Keratinocyte (primary cell): ENCODE data around the gene ARL4D. TPM values are rescaled to one million over a fixed set of nuclear protein-coding genes. Genes with fewer than 3 reads are reported as not detected.

Experiments
- DNase-seq: peaks from one replicate; pipeline ENCODE4 v3.0.0-alpha.2; 2011; ENCODE audit warnings: low read depth, missing footprints, low spot score
- FAIRE-seq: peaks from 2 replicates; lab custom pipeline; 2011; peaks lifted over from hg19 to GRCh38; lab: Jason Lieb, UNC
- H2AFZ ChIP-seq: 2 replicates; pipeline ENCODE4 v1.6.0; 2012; ENCODE audit warnings: low read length, control low read depth, inconsistent platforms; ENCODE audit not compliant: control insufficient read depth
- H3K27ac ChIP-seq: 2 replicates; pipeline ENCODE4 v1.5.1; 2011; ENCODE audit warnings: low read length; ENCODE audit not compliant: control insufficient read depth, insufficient read depth
- H3K27me3 ChIP-seq: 3 replicates; pipeline ENCODE4 v1.6.0; 2011; ENCODE audit warnings: low read length; ENCODE audit not compliant: control insufficient read depth, insufficient read depth; ENCODE audit errors: extremely low read depth
- H3K36me3 ChIP-seq, 2 experiments: 2 replicates in 1 of 2; 3 replicates in 1 of 2; pipeline ENCODE4 v1.5.1; 2011; ENCODE audit warnings: low read length in 2 of 2, mild to moderate bottlenecking in 1 of 2; ENCODE audit not compliant: control insufficient read depth in 2 of 2, insufficient read depth in 2 of 2; ENCODE audit errors: extremely low read depth in 1 of 2
- H3K4me1 ChIP-seq: 3 replicates; pipeline ENCODE4 v1.5.1; 2011; ENCODE audit warnings: low read length; ENCODE audit not compliant: control insufficient read depth, insufficient read depth; ENCODE audit errors: extremely low read depth
- H3K4me2 ChIP-seq: 3 replicates; pipeline ENCODE4 v1.6.0; 2011; ENCODE audit warnings: low read depth, low read length; ENCODE audit not compliant: control insufficient read depth, insufficient read depth; ENCODE audit errors: extremely low read depth
- H3K4me3 ChIP-seq, 3 experiments: fragments of 200-600 bp in 1 of 3; sonication (generic) in 1 of 3; 2 replicates in 2 of 3; 3 replicates in 1 of 3; pipeline ENCODE4 v1.5.1; 2011 to 2016; ENCODE audit warnings: low read length in 3 of 3, mild to moderate bottlenecking in 3 of 3, control low read depth in 2 of 3, inconsistent platforms in 1 of 3, low read depth in 1 of 3, mixed read lengths in 1 of 3, mixed run types in 1 of 3, moderate library complexity in 1 of 3; ENCODE audit not compliant: control insufficient read depth in 2 of 3, insufficient read depth in 2 of 3; ENCODE audit errors: extremely low read depth in 1 of 3
- H3K79me2 ChIP-seq: 2 replicates; pipeline ENCODE4 v1.6.0; 2012; ENCODE audit warnings: low read length; ENCODE audit not compliant: control insufficient read depth, insufficient read depth
- H3K9ac ChIP-seq: 3 replicates; pipeline ENCODE4 v1.6.0; 2011; ENCODE audit warnings: low read length; ENCODE audit not compliant: control insufficient read depth, insufficient read depth; ENCODE audit errors: extremely low read depth
- H3K9me1 ChIP-seq: 3 replicates; pipeline ENCODE4 v1.6.0; 2011; ENCODE audit warnings: low read length; ENCODE audit not compliant: control insufficient read depth, insufficient read depth; ENCODE audit errors: extremely low read depth
- H3K9me3 ChIP-seq: 2 replicates; pipeline ENCODE4 v1.5.1; 2012; ENCODE audit warnings: low read depth, low read length; ENCODE audit not compliant: control insufficient read depth
- H4K20me1 ChIP-seq: 3 replicates; pipeline ENCODE4 v1.6.0; 2011; ENCODE audit warnings: low read length; ENCODE audit not compliant: control insufficient read depth, insufficient read depth; ENCODE audit errors: extremely low read depth
- CTCF ChIP-seq, 3 experiments: IDR thresholded peaks in 1 of 3; conservative IDR thresholded peaks in 1 of 3; optimal IDR thresholded peaks in 1 of 3; 2 replicates in 2 of 3; 3 replicates in 1 of 3; pipeline versions ENCODE3 to v1.5.1; 2011; ENCODE audit warnings: low read length in 3 of 3, mild to moderate bottlenecking in 3 of 3, moderate library complexity in 2 of 3, control low read depth in 1 of 3, inconsistent platforms in 1 of 3; ENCODE audit not compliant: insufficient read depth in 2 of 3; ENCODE audit errors: extremely low read depth in 1 of 3
- EZH2 ChIP-seq: IDR thresholded peaks from one replicate; pipeline ENCODE4 v1.6.1; 2012; ENCODE audit warnings: inconsistent platforms, mild to moderate bottlenecking, low read length, moderate library complexity
- dilution Hi-C: fragments of 300-500 bp; cut with MboI; formaldehyde crosslinking; loops from one replicate; pipeline ENCODE4 v1.7.0; 2020; ENCODE audit warnings: low sequenced_read_pairs; ENCODE audit not compliant: extremely low pct_ligation_motif_present
- polyA plus RNA-seq, 5 experiments: library from polyadenylated mRNA; depleted of rRNA in 3 of 5; stranded (reverse) in 3 of 5; stranded (forward) in 1 of 5; unstranded in 1 of 5; fragments of >200 nt; gene quantifications; 1 replicate in 1 of 5; 2 replicates in 3 of 5; 3 replicates in 1 of 5; pipeline versions ENCODE4 v1.2.1 to v1.2.3, GENCODE V29; 2011 to 2012; ENCODE audit warnings: missing spikeins in 2 of 5, low read depth in 1 of 5, low replicate concordance in 1 of 5

Gene ARL4D
- polyA plus RNA-seq, 1 donor (not counting 4 experiments of a cell fraction or from before 2014, with no cell fraction given) = 36.5 TPM

GRCh38 chr17:43412166-43412565, 13.4 kb downstream of the ARL4D start:
- Histone ChIP-seq H3K79me2 (no peaks in the 10 kb centered on the region), H3K36me3 (peaks cover 0 to 3% of the 10 kb centered on the region in 2 experiments), H3K9ac (no peak overlapping the region), H3K4me2 (no peak overlapping the region), H2AFZ (no peak overlapping the region), H3K4me1 (peaks cover 32% of the 10 kb centered on the region), H3K27me3 (no peaks in the 10 kb centered on the region), H3K4me3 (no peak overlapping the region), H3K9me3 (no peaks in the 10 kb centered on the region), H3K9me1 (no peaks in the 10 kb centered on the region), H4K20me1 (no peaks in the 10 kb centered on the region), H3K27ac (no peak overlapping the region)
- TF ChIP-seq EZH2 (no peak), CTCF (optimal IDR thresholded peaks at IDR 0.05 in 1 of 3, IDR thresholded peaks at IDR 0.05 in 1 of 3, conservative IDR thresholded peaks at IDR 0.05 in 1 of 3; ENCODE audit: extremely low read depth in 1 of 3, insufficient read depth in 2 of 3, low read length in 3 of 3) (no peak)
- FAIRE-seq (no peak), DNase-seq (no peak)
- dilution Hi-C loops = no loop called here

- dilution Hi-C loops = no loop called here
- no peaks in the 10 kb centered on the region for H3K36me3 ChIP-seq
- peak overlapping the region; percentile 45 for H2AFZ ChIP-seq
- peak overlapping the region; percentile 96 for H3K4me2 ChIP-seq
- no peaks in the 10 kb centered on the region for H3K9me1 ChIP-seq
- no peaks in the 10 kb centered on the region for H3K9me3 ChIP-seq
- H3K27me3 ChIP-seq = no peaks in the 10 kb centered on the region
- H3K79me2 ChIP-seq = no peaks in the 10 kb centered on the region
- DNase-seq (no peak), FAIRE-seq (peak; percentile 92)
- peak overlapping the region; percentile 94 for H3K27ac ChIP-seq
- no peak for TF ChIP-seq CTCF (optimal IDR thresholded peaks at IDR 0.05 in 1 of 3, IDR thresholded peaks at IDR 0.05 in 1 of 3, conservative IDR thresholded peaks at IDR 0.05 in 1 of 3; ENCODE audit: extremely low read depth in 1 of 3, insufficient read depth in 2 of 3, low read length in 3 of 3)
- no peak for TF ChIP-seq EZH2
- H3K4me1 ChIP-seq = peaks cover 38% of the 10 kb centered on the region
- H3K4me3 ChIP-seq = peak overlapping the region in 1 of 3 experiments; percentile 16
- no peaks in the 10 kb centered on the region for H4K20me1 ChIP-seq
- H3K9ac ChIP-seq = peak overlapping the region; percentile 52
Measured at GRCh38 chr17:43416998-43417890, 18.5 kb downstream of the ARL4D start.
